ENCODE data around the gene IDE.
"Not testable (repeated sequence)": the region's sequence is repeated elsewhere in the genome, so short reads cannot be mapped to it uniquely, and the experiment has no call there.

Gene IDE

GRCh38 chr10:92573798-92574547 lies at the start of gene IDE:
IDE (minus strand) TSS chr10:92574093; CDS start chr10:92574019, 74 bp downstream.
- peak; percentile 90 for DNase-seq (ENCODE audit: low spot score)

GRCh38 chr10:92619368-92619767 lies 45.5 kb upstream of the IDE start:
- DNase-seq (ENCODE audit: low spot score): no peak

DNA sequence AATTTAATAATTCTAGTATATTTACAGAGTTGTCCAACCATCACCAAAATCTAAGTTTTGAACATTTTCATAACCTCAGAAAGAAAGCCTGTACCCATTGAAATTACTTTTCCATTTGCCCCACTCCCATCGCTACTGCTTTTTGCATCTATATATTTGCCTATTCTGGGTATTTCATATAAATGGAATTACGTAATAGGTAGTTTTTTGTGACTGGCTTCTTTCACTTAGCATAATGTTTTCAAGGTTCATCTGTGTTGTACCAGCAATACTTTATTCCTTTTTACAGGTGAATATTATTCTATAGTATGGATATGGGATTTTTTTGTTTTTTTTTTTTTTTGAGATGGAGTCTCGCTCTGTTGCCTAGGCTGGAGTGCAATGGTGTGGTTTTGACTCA lies 41.6 kb upstream of the IDE start:
- no peak for DNase-seq (ENCODE audit: low spot score)

- DNase-seq (ENCODE audit: low spot score): no peak
These were observed 30.9 kb upstream of the IDE start for GRCh38 chr10:92604841-92605240.

DNA sequence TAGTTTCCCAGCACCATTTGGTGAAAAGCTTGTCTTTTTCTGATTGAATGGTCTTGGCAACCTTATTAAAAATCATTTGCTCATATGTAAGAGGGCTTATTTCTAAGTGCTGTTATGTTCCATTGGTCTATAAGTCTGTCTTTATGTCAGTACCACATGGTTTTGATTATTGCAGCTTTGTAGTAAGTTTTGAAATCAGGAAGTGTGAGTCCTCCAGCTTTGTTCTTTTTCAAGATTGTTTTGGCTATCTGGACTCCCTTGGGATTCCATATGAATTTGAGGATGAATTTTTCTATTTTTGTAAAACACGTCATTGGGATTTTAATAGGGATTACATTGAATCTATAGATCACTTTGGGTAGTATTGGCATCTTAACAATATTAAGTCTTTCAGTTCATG lies 24.4 kb upstream of the IDE start:
- no peak for DNase-seq (ENCODE audit: low spot score)

GRCh38 chr10:92595505-92595904 lies 21.6 kb upstream of the IDE start:
- DNase-seq (ENCODE audit: low spot score): no peak

DNA sequence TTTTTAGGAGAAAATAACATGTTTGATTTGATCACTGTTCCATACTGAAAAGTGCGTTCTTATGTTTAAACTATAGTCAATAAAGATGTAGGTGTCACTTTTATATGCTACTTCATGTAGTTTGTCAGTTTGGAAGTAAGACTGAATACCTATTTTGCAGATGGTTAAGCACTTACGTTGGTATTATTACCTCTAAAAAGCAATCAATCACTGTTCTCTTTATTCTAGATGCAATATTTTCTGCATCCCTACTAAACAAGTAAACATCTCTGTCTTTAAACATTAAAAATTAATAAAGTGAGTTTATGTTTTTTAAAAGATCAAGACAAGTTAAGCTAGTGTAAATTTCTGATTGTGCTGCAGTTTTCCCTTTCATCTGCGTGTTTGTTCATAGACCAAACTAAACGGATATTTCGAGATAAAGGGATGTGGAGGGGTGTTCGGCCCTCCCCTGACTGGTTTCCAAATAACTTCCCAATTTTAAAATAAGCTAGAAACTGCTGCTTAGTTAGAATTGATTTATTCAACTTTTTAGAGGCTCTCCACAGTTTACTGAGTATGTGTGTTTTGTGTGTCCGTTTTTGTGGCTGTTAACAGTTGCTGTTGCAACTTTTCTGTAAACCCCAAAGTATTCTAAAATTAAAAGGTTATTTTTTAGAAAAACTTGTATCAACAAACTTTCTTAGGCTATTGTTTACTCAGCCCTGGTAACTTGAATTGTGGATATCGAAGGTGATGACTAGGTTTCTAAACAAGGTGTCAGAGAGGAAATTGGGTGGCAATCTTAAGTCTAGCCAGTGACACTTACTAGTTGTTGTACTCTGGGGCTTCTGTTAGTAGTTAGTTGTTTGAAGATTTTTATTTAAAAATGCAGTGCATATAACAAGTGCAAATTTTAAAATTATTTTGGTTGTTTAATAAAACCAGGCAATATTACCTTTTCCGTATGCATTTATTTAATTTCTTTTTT lies 20.0 kb upstream of the IDE start:
- no peak for DNase-seq (ENCODE audit: low spot score)

GRCh38 chr10:92592761-92593618 lies 19.1 kb upstream of the IDE start, which contains the start of gene KIF11:
KIF11 (plus strand) TSS chr10:92593130; CDS start chr10:92593376, 246 bp downstream.
- DNase-seq (ENCODE audit: low spot score): peak; percentile 92

- DNase-seq (ENCODE audit: low spot score): peak; percentile 82
These were observed 17.7 kb upstream of the IDE start for GRCh38 chr10:92591550-92592022.

GRCh38 chr10:92590623-92591549 lies 17.0 kb upstream of the IDE start:
- DNase-seq (ENCODE audit: low spot score): no peak

GRCh38 chr10:92582347-92582746 lies 8.5 kb upstream of the IDE start:
- not testable (repeated sequence) for DNase-seq (ENCODE audit: low spot score)

DNA sequence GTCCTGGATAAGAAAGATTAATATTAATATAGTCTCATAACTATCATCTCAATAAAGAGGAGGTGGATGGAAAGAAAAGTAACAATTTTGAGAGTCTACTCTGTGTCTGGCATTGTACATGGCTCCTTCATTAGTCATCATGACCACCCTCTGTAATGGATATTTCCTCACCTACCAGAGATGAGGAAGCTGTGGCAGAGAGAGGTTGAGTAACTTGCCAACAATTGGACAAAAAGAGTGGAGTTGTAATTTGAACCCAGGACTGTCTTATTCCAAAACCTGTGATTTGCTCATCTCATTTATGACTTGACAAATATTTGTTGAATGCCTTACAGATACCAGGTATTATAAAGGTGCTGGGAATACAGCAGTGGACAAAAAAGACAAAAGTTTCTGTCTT lies 2.1 kb upstream of the IDE start:
- no peak for DNase-seq (ENCODE audit: low spot score)

DNA sequence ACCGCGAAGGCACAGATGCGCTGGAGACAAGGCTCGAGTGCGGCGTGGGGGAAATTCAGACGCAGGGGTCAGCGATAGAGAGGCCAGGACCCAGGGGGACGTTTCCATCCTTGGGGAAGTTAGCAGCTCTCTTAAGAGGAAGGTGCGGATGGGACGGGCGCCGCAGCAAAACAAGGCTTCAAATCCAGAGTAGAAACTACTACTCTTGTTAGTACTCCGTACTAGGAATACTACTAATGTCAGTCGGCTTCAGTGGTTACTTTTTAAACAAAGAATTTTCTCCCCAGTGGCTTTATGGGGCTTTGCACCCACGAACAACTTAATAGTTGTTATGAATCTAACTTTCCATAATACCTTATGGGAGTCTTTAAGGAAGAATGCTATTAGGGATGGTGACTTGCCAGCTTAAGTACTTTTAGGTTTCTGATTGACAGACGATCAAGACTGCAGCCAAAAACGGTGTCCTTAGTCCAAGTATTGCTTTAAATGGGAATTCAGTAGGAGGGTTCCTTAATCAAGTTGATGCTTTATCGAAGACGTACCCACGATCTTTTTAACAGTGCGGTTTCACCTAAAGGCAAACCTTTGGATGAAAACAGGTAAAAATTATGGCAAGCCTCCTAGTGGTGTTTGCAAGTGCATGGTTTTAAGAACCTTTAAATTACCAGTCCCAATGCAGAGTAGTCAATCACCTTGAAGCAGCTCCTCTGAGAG lies 812 bp upstream of the IDE start:
- peak; percentile 79 for DNase-seq (ENCODE audit: low spot score)

DNA sequence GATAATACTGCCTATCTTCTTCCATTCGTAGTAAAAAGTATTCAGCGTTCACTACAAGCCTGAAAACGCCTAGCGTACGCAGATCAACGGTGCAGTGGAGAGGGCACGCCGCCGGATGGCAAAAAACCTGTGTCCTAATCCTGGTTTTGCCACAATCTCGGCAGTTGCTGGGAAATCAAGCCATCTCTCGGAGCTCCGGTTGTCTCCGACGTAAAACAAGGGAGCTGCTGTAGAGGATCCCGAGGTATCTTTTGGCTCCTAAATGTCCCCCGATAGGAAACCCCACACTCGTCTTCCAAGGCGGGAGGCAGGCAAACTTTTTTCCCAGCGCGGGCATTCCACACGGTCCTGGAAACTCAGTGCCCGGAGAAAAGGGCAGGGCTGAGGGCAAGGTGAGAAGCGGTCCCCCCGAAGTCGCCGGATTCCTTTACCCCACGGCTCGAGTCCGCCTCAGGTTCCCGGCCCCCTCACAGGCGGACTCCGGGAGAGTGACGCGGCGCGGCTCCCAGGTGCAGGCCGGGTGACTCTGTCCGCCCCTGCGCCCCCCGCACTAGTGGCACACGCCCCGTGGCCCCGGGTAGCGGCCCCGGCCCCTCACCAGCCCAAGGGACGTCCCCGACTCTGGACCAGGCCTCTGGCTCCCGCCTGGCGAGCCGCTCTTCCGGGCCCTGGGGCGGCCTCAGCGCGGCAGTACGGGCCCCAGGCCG lies 649 bp downstream of the IDE start:
- peak; percentile 57 for DNase-seq (ENCODE audit: low spot score)

DNA sequence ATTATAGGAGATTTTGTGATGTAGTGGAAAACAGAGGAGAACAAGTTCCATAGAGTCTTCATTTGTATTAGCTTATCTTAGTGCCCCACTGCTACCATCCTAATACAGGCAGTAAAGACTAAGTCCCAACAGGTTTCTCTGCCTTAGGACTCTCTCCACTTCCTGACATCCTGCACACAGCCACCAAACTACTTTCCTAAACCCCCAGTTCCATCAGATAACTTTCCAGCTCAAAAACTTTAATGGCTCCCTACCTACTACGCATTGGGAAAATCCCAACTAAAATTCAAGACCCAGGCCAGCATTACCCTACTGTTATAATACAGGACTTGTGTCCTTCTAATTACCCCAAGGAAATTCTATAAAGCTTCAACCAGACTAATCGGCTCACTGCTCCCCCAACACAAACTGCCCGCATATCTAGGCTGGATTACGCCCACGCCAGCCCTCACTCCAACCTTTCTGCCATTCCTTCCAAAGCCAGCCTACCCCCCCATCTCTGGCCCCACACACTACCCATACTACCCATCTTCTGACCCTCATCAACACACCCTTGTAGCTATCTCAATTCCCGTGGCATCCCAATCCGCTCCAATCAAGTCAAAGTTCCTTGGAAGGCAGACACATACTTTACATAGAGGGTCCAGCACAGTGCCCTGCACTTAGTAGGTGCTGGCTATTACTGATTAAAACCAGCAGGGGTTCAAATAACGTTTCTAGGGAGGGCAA lies 1.4 kb downstream of the IDE start:
- DNase-seq (ENCODE audit: low spot score): no peak

DNA sequence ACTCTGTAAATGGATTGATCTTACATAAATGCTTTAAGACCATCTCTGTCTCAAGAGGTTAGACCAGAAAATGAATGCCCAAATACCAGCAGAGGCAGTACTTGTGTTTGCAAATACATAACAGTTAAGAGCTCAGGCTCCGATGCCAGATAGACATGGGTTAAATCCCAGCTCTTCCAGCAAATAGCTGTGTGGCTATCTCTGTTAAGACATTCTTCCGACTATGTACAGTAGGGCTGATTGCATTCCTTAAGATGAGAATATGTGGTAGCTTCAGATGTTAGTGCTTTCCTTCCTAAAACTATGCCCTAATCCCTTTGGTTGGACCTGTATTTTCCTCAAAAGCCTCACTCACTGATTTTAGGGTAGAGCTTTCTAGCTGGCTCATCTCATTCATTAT lies 2.2 kb downstream of the IDE start:
- no peak for DNase-seq (ENCODE audit: low spot score)

- not testable (repeated sequence) for DNase-seq (ENCODE audit: low spot score)
These were observed 4.2 kb downstream of the IDE start for GRCh38 chr10:92569663-92570062.

DNA sequence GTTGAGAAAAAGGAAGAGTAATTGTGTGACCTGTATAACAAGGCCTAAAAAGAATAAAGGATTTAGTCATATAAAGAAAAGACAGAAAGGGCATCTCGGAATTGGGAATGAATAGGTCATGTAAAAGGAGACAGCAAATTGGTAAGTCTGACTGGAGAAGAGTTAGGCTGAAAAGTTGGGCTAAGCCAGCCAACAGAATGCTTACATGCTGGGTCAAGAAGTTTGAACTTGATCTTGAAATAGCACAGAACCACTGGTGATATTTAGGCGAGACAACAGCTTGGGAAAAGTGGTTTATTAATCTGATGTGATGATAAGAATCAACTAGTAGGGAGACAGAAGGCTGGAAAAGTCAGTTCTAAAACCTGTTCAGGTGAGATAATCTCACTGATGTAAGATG lies 4.8 kb downstream of the IDE start:
- no peak for DNase-seq (ENCODE audit: low spot score)
